Neural cell (in vitro differentiated cells): ENCODE results near the gene DNAH10. TPM values are rescaled to one million over a fixed set of nuclear protein-coding genes. Genes with fewer than 3 reads are reported as not detected.

Experiments
- H2AFZ ChIP-seq: fragments of 200-600, 300-800 bp; sonication (generic), shearing (Covaris generic); 2 replicates; pipeline ENCODE4 v1.6.0; 2014; ENCODE audit warnings: low read depth, mild to moderate bottlenecking, antibody characterized with exemption, low read length, moderate library complexity
- H3F3A ChIP-seq: fragments of 200-600 bp; shearing (Covaris generic); 2 replicates; pipeline ENCODE4 v1.6.1; 2016; ENCODE audit warnings: mild to moderate bottlenecking, moderate library complexity, mixed read lengths, antibody characterized with exemption, low read length; ENCODE audit not compliant: insufficient read depth, poor library complexity, severe bottlenecking
- H3K27ac ChIP-seq: fragments of 200-600, 300-800 bp; sonication (generic), shearing (Covaris generic); 2 replicates; pipeline ENCODE4 v1.5.1; 2014; ENCODE audit warnings: mild to moderate bottlenecking, low read length, moderate library complexity
- H3K27me3 ChIP-seq: fragments of 300-800, 200-600 bp; sonication (generic), shearing (Covaris generic); 2 replicates; pipeline ENCODE4 v1.6.0; 2014; ENCODE audit warnings: mild to moderate bottlenecking, low read depth, low read length, moderate library complexity; ENCODE audit not compliant: insufficient read depth
- H3K36me3 ChIP-seq: fragments of 300-800, 200-600 bp; sonication (generic), shearing (Covaris generic); 2 replicates; pipeline ENCODE4 v1.5.1; 2014; ENCODE audit warnings: mild to moderate bottlenecking, antibody characterized with exemption, low read length, moderate library complexity; ENCODE audit not compliant: insufficient read depth
- H3K4me2 ChIP-seq: fragments of 300-800, 200-600 bp; sonication (generic), shearing (Covaris generic); 2 replicates; pipeline ENCODE4 v1.6.0; 2014; ENCODE audit warnings: mild to moderate bottlenecking, low read length
- H3K4me3 ChIP-seq: fragments of 300-800, 200-600 bp; sonication (generic), shearing (Covaris generic); 2 replicates; pipeline ENCODE4 v1.5.1; 2014; ENCODE audit warnings: mild to moderate bottlenecking, low read length, moderate library complexity
- H3K79me2 ChIP-seq: fragments of 200-600 bp; shearing (Covaris generic); replicated peaks from 2 replicates; pipeline ENCODE4 v1.6.0; 2014; ENCODE audit warnings: mild to moderate bottlenecking, low read length, moderate library complexity; ENCODE audit not compliant: insufficient read depth
- H3K9ac ChIP-seq: fragments of 300-800, 200-600 bp; sonication (generic), shearing (Covaris generic); 2 replicates; pipeline ENCODE4 v1.6.1; 2016; ENCODE audit warnings: mild to moderate bottlenecking, low read length, mixed read lengths
- H3K9me2 ChIP-seq: fragments of 200-600 bp; shearing (Covaris generic); 2 replicates; pipeline ENCODE4 v1.6.1; 2016; ENCODE audit warnings: mild to moderate bottlenecking, low read length, mixed read lengths; ENCODE audit not compliant: insufficient read depth
- H3K9me3 ChIP-seq: fragments of 200-600, 300-800 bp; sonication (generic), shearing (Covaris generic); 2 replicates; pipeline ENCODE4 v1.6.1; 2016; ENCODE audit warnings: mild to moderate bottlenecking, mixed run types, low read length, moderate library complexity, mixed read lengths
- H4K20me1 ChIP-seq: fragments of 200-600 bp; shearing (Covaris generic); 2 replicates; pipeline ENCODE4 v1.6.1; 2016; ENCODE audit warnings: mild to moderate bottlenecking, mixed run types; ENCODE audit not compliant: insufficient read depth
- CTCF ChIP-seq: fragments of 450-650 bp; IDR thresholded peaks from 2 replicates; pipeline ENCODE4 v1.5.1; 2014; ENCODE audit warnings: antibody characterized with exemption, mild to moderate bottlenecking, moderate library complexity; ENCODE audit not compliant: poor library complexity, severe bottlenecking
- EP300 ChIP-seq: fragments of 450-650 bp; conservative IDR thresholded peaks from 2 replicates; pipeline ENCODE4 v1.6.1; 2014; ENCODE audit warnings: antibody characterized with exemption, mild to moderate bottlenecking, moderate library complexity; ENCODE audit not compliant: poor library complexity, severe bottlenecking
- EZH2 ChIP-seq: fragments of 200-600, 300-800 bp; shearing (Covaris generic), sonication (generic); IDR thresholded peaks from 2 replicates; pipeline ENCODE4 v1.6.1; 2014; ENCODE audit warnings: antibody characterized with exemption, low read length, borderline replicate concordance, mild to moderate bottlenecking; ENCODE audit not compliant: insufficient read depth, poor library complexity, severe bottlenecking
- MXI1 ChIP-seq: fragments of 450-650 bp; conservative IDR thresholded peaks from 2 replicates; pipeline ENCODE4 v1.6.1; 2014; ENCODE audit warnings: antibody characterized with exemption, mild to moderate bottlenecking; ENCODE audit not compliant: poor library complexity, severe bottlenecking
- POLR2AphosphoS5 ChIP-seq: IDR thresholded peaks from 2 replicates; pipeline ENCODE4 v1.6.1; 2012
- RAD21 ChIP-seq: fragments of 450-650 bp; conservative IDR thresholded peaks from 2 replicates; pipeline ENCODE4 v1.6.1; 2014; ENCODE audit warnings: antibody characterized with exemption, mild to moderate bottlenecking, moderate library complexity
- REST ChIP-seq: IDR thresholded peaks from 2 replicates; pipeline ENCODE4 v1.6.1; 2012; ENCODE audit warnings: borderline replicate concordance
- SMC3 ChIP-seq: fragments of 450-650 bp; conservative IDR thresholded peaks from 2 replicates; pipeline ENCODE4 v1.6.1; 2014; ENCODE audit warnings: antibody characterized with exemption, mild to moderate bottlenecking, moderate library complexity; ENCODE audit not compliant: poor library complexity
- TAF1 ChIP-seq: IDR thresholded peaks from 2 replicates; pipeline ENCODE4 v1.6.1; 2012; ENCODE audit warnings: low read depth
- polyA plus RNA-seq: library from polyadenylated mRNA; depleted of rRNA; stranded (reverse); fragments of >200 nt; gene quantifications from 2 replicates; pipeline ENCODE4 v1.2.3, GENCODE V29; 2014

The DNAH10 gene
- polyA plus RNA-seq, 1 donor from 2014 or later: 1.9 TPM

DNA sequence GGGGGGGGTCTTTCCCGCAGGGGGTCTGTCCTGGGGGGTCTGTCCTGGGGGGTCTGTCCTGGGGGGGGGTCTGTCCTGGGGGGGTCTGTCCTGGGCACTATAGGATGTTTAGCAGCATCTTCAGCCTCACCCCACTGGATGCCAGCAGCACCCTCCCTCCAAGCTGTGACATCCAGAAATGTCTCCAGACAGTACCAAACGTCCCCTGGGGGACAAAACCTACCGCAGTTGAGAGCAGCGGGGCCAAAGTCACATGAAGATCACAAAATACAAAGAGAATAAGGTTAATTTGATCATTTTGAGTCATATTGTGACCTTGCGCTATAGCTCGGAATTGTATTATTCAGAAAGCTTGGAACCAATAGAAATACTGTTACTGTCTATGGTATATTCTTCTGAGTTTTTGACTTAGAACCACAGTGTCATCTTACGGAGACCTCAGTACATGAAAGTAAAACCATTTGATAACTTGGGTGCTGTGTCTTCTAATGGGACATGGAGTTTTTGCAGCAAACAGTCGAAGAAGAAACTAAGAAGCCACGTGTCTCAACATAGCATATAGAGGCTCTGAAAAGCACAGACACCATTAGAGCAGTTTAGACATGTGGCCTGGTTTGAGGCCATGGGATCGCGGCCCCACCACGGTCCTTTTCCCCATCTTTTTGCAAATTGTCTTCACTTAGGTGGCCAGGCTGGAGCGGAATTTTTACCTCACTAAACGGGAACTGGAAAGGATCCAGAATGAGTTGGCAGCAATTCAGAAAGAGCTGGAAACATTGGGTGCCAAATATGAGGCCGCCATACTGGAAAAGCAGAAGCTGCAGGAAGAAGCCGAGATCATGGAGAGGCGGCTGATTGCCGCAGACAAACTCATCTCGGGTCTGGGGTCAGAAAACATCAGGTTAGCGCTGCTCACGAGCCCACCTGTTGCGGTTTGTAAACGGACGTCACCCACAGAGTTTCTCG lies 150.6 kb downstream of the DNAH10 start:
- H3K9me2 ChIP-seq: no peaks in the 10 kb centered on the region
- no peaks in the 10 kb centered on the region for H3K36me3 ChIP-seq
- no peak for TF ChIP-seq EP300
- no peak for TF ChIP-seq CTCF
- TF ChIP-seq RAD21: no peak
- TF ChIP-seq TAF1: no peak
- no peak for TF ChIP-seq EZH2
- TF ChIP-seq SMC3: no peak
- TF ChIP-seq MXI1: no peak
- TF ChIP-seq REST: no peak
- TF ChIP-seq POLR2AphosphoS5: no peak
- no peak overlapping the region for H3K9ac ChIP-seq
- H4K20me1 ChIP-seq: no peaks in the 10 kb centered on the region
- no peak overlapping the region for H3K4me3 ChIP-seq
- H3K27ac ChIP-seq: no peak overlapping the region
- H2AFZ ChIP-seq: no peak overlapping the region
- H3K4me2 ChIP-seq: no peak overlapping the region
- no peaks in the 10 kb centered on the region for H3K9me3 ChIP-seq
- H3K79me2 ChIP-seq: no peaks in the 10 kb centered on the region
- H3F3A ChIP-seq: no peaks in the 10 kb centered on the region
- no peaks in the 10 kb centered on the region for H3K27me3 ChIP-seq

GRCh38 chr12:123914726-123915333 lies 152.7 kb downstream of the DNAH10 start:
- TF ChIP-seq SMC3 (no peak), CTCF (no peak), EP300 (no peak), TAF1 (no peak), REST (no peak), EZH2 (no peak), POLR2AphosphoS5 (no peak), MXI1 (no peak), RAD21 (no peak)
- Histone ChIP-seq H3K9ac (no peak overlapping the region), H3F3A (no peaks in the 10 kb centered on the region), H3K36me3 (no peaks in the 10 kb centered on the region), H3K27me3 (no peaks in the 10 kb centered on the region), H3K79me2 (no peaks in the 10 kb centered on the region), H3K9me3 (no peaks in the 10 kb centered on the region), H4K20me1 (no peaks in the 10 kb centered on the region), H3K9me2 (no peaks in the 10 kb centered on the region), H3K4me2 (no peak overlapping the region), H2AFZ (no peak overlapping the region), H3K27ac (no peak overlapping the region), H3K4me3 (no peak overlapping the region)
